ENCODE results near the gene WNT9B. TPM values are rescaled to one million over a fixed set of nuclear protein-coding genes. Genes with fewer than 3 reads are reported as not detected.

Gene WNT9B
- total and polyA plus RNA-seq, 2 experiments from 2014 or later, result 0.17 TPM; not detected in 1

DNA sequence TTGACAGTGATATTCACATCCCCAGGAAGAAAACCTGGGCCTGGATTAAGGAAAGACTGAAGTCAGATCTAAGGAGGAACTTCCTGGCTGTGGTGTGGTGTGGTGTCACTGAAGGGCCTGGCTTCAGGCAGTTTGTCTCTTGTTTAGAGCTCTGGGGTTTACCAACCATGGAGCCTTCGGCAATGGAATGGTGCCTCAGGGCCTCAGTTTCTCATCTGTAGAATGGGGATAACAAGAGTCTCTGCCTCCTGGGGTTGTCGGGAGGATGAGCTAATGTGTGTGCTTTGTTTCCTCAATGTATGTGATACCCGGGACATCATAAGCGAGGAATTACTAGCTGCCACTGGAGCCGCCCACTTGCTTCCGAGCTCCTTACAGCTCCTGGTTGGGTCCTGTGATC is 45.6 kb upstream of the WNT9B start (continued):
- TF ChIP-seq, protein P1, sequence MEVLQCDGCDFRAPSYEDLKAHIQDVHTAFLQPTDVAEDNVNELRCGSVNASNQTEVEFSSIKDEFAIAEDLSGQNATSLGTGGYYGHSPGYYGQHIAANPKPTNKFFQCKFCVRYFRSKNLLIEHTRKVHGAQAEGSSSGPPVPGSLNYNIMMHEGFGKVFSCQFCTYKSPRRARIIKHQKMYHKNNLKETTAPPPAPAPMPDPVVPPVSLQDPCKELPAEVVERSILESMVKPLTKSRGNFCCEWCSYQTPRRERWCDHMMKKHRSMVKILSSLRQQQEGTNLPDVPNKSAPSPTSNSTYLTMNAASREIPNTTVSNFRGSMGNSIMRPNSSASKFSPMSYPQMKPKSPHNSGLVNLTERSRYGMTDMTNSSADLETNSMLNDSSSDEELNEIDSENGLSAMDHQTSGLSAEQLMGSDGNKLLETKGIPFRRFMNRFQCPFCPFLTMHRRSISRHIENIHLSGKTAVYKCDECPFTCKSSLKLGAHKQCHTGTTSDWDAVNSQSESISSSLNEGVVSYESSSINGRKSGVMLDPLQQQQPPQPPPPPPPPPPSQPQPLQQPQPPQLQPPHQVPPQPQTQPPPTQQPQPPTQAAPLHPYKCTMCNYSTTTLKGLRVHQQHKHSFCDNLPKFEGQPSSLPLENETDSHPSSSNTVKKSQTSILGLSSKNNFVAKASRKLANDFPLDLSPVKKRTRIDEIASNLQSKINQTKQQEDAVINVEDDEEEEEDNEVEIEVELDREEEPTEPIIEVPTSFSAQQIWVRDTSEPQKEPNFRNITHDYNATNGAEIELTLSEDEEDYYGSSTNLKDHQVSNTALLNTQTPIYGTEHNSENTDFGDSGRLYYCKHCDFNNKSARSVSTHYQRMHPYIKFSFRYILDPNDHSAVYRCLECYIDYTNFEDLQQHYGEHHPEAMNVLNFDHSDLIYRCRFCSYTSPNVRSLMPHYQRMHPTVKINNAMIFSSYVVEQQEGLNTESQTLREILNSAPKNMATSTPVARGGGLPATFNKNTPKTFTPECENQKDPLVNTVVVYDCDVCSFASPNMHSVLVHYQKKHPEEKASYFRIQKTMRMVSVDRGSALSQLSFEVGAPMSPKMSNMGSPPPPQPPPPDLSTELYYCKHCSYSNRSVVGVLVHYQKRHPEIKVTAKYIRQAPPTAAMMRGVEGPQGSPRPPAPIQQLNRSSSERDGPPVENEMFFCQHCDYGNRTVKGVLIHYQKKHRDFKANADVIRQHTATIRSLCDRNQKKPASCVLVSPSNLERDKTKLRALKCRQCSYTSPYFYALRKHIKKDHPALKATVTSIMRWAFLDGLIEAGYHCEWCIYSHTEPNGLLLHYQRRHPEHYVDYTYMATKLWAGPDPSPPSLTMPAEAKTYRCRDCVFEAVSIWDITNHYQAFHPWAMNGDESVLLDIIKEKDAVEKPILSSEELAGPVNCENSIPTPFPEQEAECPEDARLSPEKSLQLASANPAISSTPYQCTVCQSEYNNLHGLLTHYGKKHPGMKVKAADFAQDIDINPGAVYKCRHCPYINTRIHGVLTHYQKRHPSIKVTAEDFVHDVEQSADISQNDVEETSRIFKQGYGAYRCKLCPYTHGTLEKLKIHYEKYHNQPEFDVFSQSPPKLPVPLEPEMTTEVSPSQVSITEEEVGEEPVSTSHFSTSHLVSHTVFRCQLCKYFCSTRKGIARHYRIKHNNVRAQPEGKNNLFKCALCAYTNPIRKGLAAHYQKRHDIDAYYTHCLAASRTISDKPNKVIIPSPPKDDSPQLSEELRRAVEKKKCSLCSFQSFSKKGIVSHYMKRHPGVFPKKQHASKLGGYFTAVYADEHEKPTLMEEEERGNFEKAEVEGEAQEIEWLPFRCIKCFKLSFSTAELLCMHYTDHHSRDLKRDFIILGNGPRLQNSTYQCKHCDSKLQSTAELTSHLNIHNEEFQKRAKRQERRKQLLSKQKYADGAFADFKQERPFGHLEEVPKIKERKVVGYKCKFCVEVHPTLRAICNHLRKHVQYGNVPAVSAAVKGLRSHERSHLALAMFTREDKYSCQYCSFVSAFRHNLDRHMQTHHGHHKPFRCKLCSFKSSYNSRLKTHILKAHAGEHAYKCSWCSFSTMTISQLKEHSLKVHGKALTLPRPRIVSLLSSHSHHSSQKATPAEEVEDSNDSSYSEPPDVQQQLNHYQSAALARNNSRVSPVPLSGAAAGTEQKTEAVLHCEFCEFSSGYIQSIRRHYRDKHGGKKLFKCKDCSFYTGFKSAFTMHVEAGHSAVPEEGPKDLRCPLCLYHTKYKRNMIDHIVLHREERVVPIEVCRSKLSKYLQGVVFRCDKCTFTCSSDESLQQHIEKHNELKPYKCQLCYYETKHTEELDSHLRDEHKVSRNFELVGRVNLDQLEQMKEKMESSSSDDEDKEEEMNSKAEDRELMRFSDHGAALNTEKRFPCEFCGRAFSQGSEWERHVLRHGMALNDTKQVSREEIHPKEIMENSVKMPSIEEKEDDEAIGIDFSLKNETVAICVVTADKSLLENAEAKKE (CRISPR knock-in tag; IDR thresholded peaks at IDR 0.05), result no peak

DNA sequence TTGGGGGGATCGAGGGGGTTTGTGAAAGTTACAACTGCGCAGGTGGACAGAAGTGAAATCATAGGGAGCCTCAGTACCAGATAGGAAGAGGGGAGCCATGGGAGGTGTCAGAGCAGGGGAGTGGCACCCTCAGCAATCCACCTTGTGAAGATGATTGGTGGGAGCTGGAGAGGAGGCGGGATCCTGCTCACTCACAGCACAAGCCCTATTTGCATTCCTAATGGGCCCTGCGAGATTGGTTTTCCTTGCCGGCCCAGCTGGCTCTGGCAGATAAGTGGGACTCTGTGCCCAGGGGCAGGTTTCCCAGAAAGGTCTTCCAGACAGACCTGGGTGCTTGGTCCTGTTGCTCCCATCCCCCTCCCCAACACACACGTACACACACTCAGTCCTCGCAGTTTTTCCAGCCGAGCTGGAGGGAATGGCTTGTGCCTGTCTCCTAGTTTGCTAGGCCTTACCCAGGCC is 42.2 kb upstream of the WNT9B start:
- no peaks in the 10 kb centered on the region for H3K9me2 ChIP-seq (ENCODE audit: insufficient read depth)
- peaks cover 15% of the 10 kb centered on the region for H3K4me1 ChIP-seq (ENCODE audit: insufficient read depth)
- H3K27ac ChIP-seq (ENCODE audit: low read depth), result no peak overlapping the region
- H3K27me3 ChIP-seq (ENCODE audit: insufficient read depth), result peaks cover 14% of the 10 kb centered on the region; the same call in 1 of the 2 replicates
- Mint-ChIP-seq H3K36me3 (ENCODE audit: low read depth) (no peaks in the 10 kb centered on the region), H3K27ac (no peak overlapping the region), H3K4me1 (peaks cover 35% of the 10 kb centered on the region), H3K27me3 (ENCODE audit: insufficient read depth, low read depth, poor library complexity) (peaks cover 13% of the 10 kb centered on the region), H3K9me3 (no peaks in the 10 kb centered on the region; the same call in 2 of the 3 replicates), H3K4me3 (no peak overlapping the region)
- H2AFZ ChIP-seq, result no peak overlapping the region
- H3K79me2 ChIP-seq (replicated peaks; ENCODE audit: insufficient read depth), result no peaks in the 10 kb centered on the region
- no peaks in the 10 kb centered on the region for H3K36me3 ChIP-seq (ENCODE audit: insufficient read depth)
- no peak overlapping the region for H3K4me2 ChIP-seq
- no peaks in the 10 kb centered on the region for H4K20me1 ChIP-seq (replicated peaks; ENCODE audit: insufficient read depth)
- H3K4me3 ChIP-seq, result no peak overlapping the region
- peak; percentile 86 for ATAC-seq
- peak; percentile 70 for DNase-seq (ENCODE audit: low spot score)
- no peaks in the 10 kb centered on the region for H3F3A ChIP-seq (replicated peaks; ENCODE audit: low read depth)
- TF ChIP-seq, protein P1 (CRISPR knock-in tag; IDR thresholded peaks at IDR 0.05), result no peak
- TF ChIP-seq, protein P2, sequence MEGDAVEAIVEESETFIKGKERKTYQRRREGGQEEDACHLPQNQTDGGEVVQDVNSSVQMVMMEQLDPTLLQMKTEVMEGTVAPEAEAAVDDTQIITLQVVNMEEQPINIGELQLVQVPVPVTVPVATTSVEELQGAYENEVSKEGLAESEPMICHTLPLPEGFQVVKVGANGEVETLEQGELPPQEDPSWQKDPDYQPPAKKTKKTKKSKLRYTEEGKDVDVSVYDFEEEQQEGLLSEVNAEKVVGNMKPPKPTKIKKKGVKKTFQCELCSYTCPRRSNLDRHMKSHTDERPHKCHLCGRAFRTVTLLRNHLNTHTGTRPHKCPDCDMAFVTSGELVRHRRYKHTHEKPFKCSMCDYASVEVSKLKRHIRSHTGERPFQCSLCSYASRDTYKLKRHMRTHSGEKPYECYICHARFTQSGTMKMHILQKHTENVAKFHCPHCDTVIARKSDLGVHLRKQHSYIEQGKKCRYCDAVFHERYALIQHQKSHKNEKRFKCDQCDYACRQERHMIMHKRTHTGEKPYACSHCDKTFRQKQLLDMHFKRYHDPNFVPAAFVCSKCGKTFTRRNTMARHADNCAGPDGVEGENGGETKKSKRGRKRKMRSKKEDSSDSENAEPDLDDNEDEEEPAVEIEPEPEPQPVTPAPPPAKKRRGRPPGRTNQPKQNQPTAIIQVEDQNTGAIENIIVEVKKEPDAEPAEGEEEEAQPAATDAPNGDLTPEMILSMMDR (conservative IDR thresholded peaks at IDR 0.05; ENCODE audit: low read depth in 2 of 2), result no peak
- no peak for TF ChIP-seq CREB1 (CRISPR knock-in tag; IDR thresholded peaks at IDR 0.05; ENCODE audit: low read depth)

Measured in GM23338 (cell line).